Esophagus squamous epithelium (tissue), 5 donors: Measurements from ENCODE around the gene SNAPC2. TPM values are rescaled to one million over a fixed set of nuclear protein-coding genes. Genes with fewer than 3 reads are reported as not detected.

Experiments
- DNase-seq: peaks from one replicate; lab custom pipeline; 2025; lab: John Stamatoyannopoulos, UW
- H3K27ac ChIP-seq, 4 donors: fragments of 200-600 bp; sonication (generic); one replicate each; pipeline ENCODE4 v1.5.1; 2016 to 2019; ENCODE audit warnings: mild to moderate bottlenecking in 1 of 4
- H3K27me3 ChIP-seq, 4 donors: fragments of 200-600 bp; sonication (generic); 1 replicate in 3 of 4; 2 replicates in 1 of 4; pipeline versions ENCODE4 v1.5.1 to v1.6.0; 2017 to 2021; ENCODE audit warnings: antibody characterized with exemption in 1 of 4
- H3K36me3 ChIP-seq, 3 donors: fragments of 200-600 bp; sonication (generic); one replicate each; pipeline ENCODE4 v1.5.1; 2016 to 2019
- H3K4me1 ChIP-seq, 3 donors: fragments of 200-600 bp; sonication (generic); one replicate each; pipeline ENCODE4 v1.5.1; 2017 to 2019
- H3K4me3 ChIP-seq, 4 donors: fragments of 200-600 bp; sonication (generic); 1 replicate in 3 of 4; 2 replicates in 1 of 4; pipeline ENCODE4 v1.5.1; 2016 to 2019; ENCODE audit warnings: mild to moderate bottlenecking in 2 of 4, moderate library complexity in 1 of 4
- H3K9me3 ChIP-seq, 3 donors: fragments of 200-600 bp; sonication (generic); one replicate each; pipeline ENCODE4 v1.5.1; 2016 to 2019
- POLR2A ChIP-seq, 4 donors: fragments of 450-650 bp; IDR thresholded peaks; one replicate each; pipeline ENCODE4 v1.6.1; 2017; ENCODE audit warnings: antibody characterized with exemption in 4 of 4, mild to moderate bottlenecking in 4 of 4, moderate library complexity in 3 of 4
- WGBS, 2 donors: methylation state at CpG; one replicate each; pipeline ENCODE4 v1.1.5; 2018; 5-methylcytosine and 5-hydroxymethylcytosine counted together
- intact Hi-C: fragments of 100-400 bp; cut with DNase I; formaldehyde crosslinking; loops from one replicate; pipeline ENCODE4 v1.15.0; 2022
- total RNA-seq, 4 donors: library from RNA; depleted of rRNA; stranded (reverse); fragments of >200 nt; gene quantifications; one replicate each; pipeline ENCODE4 v1.1.0, GENCODE V29; 2016
- TF ChIP-seq, protein P1 (sequence below), 6 experiments: fragments of 450-650 bp in 4 of 6; fragments of 200-600 bp in 2 of 6; sonication (generic) in 2 of 6; IDR thresholded peaks; one replicate each; pipeline ENCODE4 v1.5.1; 2016 to 2019; ENCODE audit warnings: antibody characterized with exemption in 6 of 6, mild to moderate bottlenecking in 4 of 6, moderate library complexity in 4 of 6
- donor health status: DM: yes; HTN: yes; CAD: no.

Gene SNAPC2
- total RNA-seq, 4 donors from 2014 or later: 6.2 to 10.9 (median 6.4) TPM

DNA sequence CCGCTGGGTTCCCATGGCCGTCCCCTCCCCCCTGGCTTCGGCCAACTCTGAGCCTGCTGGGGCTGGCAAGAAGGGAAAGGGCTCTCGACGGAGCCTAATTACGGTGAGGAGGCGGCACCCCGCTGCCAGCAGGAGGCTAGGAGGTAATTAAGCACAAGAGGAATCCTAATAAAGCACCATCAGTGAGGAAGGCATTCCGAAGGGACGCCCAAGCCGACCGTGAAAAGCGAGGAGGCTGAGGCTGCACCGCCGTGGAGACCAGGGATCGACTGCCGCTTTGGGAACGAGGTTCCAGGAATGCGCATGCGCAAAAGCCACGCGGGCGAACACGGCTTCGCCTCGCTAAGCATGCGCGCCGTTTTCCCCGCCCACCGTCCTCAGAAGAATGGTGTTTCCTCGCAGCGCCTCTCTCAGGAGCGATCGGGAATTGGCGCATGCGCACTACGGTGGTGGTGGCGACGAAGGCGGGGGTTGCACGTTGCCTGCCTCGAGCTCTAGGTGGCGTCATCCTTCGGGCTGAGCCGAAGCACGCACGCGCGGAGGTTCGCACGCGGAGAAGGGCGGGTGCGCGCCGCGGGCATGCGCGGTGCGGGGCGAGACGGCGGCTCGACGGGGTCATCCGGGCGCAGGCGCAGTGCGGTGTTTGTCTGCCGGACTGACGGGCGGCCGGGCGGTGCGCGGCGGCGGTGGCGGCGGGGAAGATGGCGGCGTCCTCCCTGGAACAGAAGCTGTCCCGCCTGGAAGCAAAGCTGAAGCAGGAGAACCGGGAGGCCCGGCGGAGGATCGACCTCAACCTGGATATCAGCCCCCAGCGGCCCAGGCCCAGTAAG is 16.7 kb upstream of the SNAPC2 start, which contains the start of gene MAP2K7:
MAP2K7 (plus strand) TSS at position 634 of the 830 bp plus-strand sequence; CDS start at position 702, 68 bp downstream.
- TF ChIP-seq, protein P1, sequence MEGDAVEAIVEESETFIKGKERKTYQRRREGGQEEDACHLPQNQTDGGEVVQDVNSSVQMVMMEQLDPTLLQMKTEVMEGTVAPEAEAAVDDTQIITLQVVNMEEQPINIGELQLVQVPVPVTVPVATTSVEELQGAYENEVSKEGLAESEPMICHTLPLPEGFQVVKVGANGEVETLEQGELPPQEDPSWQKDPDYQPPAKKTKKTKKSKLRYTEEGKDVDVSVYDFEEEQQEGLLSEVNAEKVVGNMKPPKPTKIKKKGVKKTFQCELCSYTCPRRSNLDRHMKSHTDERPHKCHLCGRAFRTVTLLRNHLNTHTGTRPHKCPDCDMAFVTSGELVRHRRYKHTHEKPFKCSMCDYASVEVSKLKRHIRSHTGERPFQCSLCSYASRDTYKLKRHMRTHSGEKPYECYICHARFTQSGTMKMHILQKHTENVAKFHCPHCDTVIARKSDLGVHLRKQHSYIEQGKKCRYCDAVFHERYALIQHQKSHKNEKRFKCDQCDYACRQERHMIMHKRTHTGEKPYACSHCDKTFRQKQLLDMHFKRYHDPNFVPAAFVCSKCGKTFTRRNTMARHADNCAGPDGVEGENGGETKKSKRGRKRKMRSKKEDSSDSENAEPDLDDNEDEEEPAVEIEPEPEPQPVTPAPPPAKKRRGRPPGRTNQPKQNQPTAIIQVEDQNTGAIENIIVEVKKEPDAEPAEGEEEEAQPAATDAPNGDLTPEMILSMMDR (IDR thresholded peaks at IDR 0.05): peak; percentile 3 to 96 (median 42)
- TF ChIP-seq POLR2A (IDR thresholded peaks at IDR 0.05): peak in 3 of 4 donors; percentile 66 to 86 (median 71)
- Histone ChIP-seq H3K27ac (peak within 1 kb of the TSS; percentile 88 to 95 (median 92)), H3K9me3 (no peaks in the 10 kb centered on the region), H3K4me1 (peaks cover 28 to 80% (median 56%) of the 10 kb centered on the region in 3 donors), H3K27me3 (peaks cover 0 to 11% (median 0%) of the 10 kb centered on the region in 4 donors), H3K4me3 (peak within 1 kb of the TSS; percentile 66 to 99 (median 78)), H3K36me3 (peaks cover 0 to 35% (median 7%) of the 10 kb centered on the region in 3 donors)
- intact Hi-C loops: loop anchor here (10.0 kb wide), 1 partner anchor 49 kb away; no protein-coding TSS in a partner anchor
- WGBS, 2 donors: 0% methylated on average over 13 of the region's 89 CpGs; no CpG with 5 or more reads in 1 of the 2 donors
- peak; percentile 90 for DNase-seq

DNA sequence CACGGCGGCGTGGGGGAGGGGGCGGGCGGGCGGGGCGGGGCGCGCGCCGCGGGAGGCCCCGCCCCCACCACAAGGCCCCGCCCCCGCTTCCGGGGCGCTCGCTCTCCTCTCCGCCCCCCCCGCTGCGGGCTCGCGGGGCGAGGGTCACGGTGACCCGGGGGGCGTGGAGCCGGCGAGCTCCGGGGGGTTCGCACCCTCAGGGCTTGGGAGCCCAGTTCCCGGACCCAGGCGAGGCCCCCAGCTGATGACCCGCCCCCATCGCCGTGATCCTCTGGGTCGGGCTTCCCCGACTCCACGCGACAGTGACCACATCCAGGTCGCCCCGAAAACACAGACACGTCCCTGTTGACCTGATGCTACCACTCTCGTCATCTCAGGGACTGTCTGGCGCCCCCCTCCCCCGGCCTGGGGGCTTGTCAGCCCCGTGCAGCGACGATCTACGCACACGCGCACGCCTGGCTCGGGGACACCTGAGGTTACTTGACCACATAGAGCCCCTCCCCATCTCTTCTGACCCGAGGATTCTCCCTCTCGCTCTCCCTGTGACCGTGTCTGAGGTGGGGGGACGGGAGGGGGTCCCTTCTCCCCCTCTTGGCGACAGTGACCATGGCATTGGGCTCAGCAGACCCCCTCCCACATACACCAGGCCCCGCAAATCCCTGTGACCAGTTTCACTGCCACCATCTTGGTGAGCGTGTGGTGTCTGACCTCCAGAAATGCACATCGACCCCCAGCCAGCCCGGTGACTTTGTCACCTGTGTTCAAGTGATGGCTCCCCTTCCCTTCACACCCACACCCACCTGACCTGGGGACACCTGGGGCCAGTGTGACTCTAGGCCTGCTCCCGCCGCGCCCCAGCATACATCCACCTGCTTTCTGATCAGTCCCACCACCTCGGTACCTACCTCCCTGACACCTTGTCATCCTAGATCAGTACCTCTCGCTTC is 15.8 kb upstream of the SNAPC2 start:
- Histone ChIP-seq H3K27me3 (peaks cover 0 to 11% (median 0%) of the 10 kb centered on the region in 4 donors), H3K4me1 (peaks cover 28 to 89% (median 58%) of the 10 kb centered on the region in 3 donors), H3K27ac (peak overlapping the region; percentile 85 to 95 (median 92)), H3K4me3 (peak overlapping the region; percentile 66 to 99 (median 78)), H3K9me3 (no peaks in the 10 kb centered on the region), H3K36me3 (peaks cover 0 to 34% (median 7%) of the 10 kb centered on the region in 3 donors)
- TF ChIP-seq, protein P1 (IDR thresholded peaks at IDR 0.05): no peak
- no peak for TF ChIP-seq POLR2A (IDR thresholded peaks at IDR 0.05)
- 26 to 28% methylated on average over 15 to 19 of the region's 68 CpGs for WGBS, 2 donors
- no peak for DNase-seq
- intact Hi-C loops: loop anchor here (10.0 kb wide), 1 partner anchor 50 kb away; no protein-coding TSS in a partner anchor

DNA sequence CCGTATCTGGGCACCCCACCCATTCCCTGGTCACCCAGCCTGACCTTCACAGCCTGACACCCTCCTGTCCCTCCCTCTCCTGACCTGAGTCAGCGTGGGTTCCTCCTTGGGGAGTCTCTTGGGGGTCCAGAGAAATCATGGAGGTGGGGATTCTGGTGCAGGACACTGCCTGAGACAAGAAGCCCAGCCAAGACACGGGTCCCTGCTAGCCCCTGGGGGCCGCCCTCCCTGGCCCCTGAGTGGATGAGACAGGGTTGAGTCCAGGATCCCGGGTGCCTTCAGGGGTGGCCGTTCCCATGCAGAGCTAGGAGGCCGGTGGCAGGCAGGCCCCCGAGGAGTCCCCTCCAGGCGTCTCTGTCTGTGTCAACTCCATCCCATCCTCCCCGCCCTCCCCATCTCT is 14.9 kb upstream of the SNAPC2 start:
- Histone ChIP-seq H3K4me3 (peak overlapping the region in 2 of 4 donors; percentile 82 to 99), H3K27me3 (peaks cover 0 to 4% (median 0%) of the 10 kb centered on the region in 4 donors)

DNA sequence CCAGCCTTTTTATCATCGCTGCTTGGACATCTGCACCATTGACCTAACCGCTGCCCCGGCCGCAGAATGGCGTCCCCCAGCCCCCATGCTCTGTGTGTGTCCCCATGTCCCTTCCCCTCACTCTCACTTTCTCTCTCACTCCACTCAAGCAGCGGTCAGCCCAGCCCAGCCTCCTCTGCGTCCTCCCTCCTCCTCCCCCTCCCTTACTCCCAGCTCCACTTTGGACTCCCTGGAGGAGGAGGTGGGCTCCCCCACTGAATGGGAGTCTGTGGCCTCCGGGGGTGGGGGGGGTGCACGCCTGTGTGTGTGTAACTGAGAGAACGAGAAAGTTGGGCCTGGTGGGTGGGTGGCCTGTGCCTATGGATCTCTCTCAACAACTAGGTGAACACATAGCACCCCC is 14.3 kb upstream of the SNAPC2 start:
- no peak overlapping the region for H3K4me3 ChIP-seq
- no peak for TF ChIP-seq POLR2A (IDR thresholded peaks at IDR 0.05)
- TF ChIP-seq, protein P1 (IDR thresholded peaks at IDR 0.05): no peak
- H3K4me1 ChIP-seq: peaks cover 28 to 77% (median 50%) of the 10 kb centered on the region in 3 donors
- H3K36me3 ChIP-seq: peaks cover 10 to 43% (median 20%) of the 10 kb centered on the region in 3 donors
- intact Hi-C loops: loop anchor here (10.0 kb wide), 1 partner anchor 51 kb away; no protein-coding TSS in a partner anchor
- no peaks in the 10 kb centered on the region for H3K9me3 ChIP-seq
- no peaks in the 10 kb centered on the region for H3K27me3 ChIP-seq
- 86 to 91% methylated on average over 6 to 9 of the region's 10 CpGs for WGBS, 2 donors
- DNase-seq: no peak
- H3K27ac ChIP-seq: no peak overlapping the region

More for the DNA sequence above, 14.9 kb upstream of the SNAPC2 start:
- WGBS, 2 donors: 66 to 74% methylated on average over 6 to 7 of the region's 10 CpGs
- no peak for DNase-seq
- no peak overlapping the region for H3K27ac ChIP-seq
- intact Hi-C loops: loop anchor here (10.0 kb wide), 1 partner anchor 50 kb away; no protein-coding TSS in a partner anchor
- H3K4me1 ChIP-seq: peaks cover 28 to 83% (median 55%) of the 10 kb centered on the region in 3 donors
- H3K36me3 ChIP-seq: peaks cover 4 to 37% (median 14%) of the 10 kb centered on the region in 3 donors
- H3K9me3 ChIP-seq: no peaks in the 10 kb centered on the region
- TF ChIP-seq, protein P1 (IDR thresholded peaks at IDR 0.05): no peak
- no peak for TF ChIP-seq POLR2A (IDR thresholded peaks at IDR 0.05)
